ENCODE results near the gene PRR7. TPM values are rescaled to one million over a fixed set of nuclear protein-coding genes. Genes with fewer than 3 reads are reported as not detected.

The PRR7 gene
- total and polyA plus RNA-seq, 2 of the 13 experiments (the other 11 are each of a cell fraction or from before 2014, with no cell fraction given), result 4.8 to 5.0 TPM

DNA sequence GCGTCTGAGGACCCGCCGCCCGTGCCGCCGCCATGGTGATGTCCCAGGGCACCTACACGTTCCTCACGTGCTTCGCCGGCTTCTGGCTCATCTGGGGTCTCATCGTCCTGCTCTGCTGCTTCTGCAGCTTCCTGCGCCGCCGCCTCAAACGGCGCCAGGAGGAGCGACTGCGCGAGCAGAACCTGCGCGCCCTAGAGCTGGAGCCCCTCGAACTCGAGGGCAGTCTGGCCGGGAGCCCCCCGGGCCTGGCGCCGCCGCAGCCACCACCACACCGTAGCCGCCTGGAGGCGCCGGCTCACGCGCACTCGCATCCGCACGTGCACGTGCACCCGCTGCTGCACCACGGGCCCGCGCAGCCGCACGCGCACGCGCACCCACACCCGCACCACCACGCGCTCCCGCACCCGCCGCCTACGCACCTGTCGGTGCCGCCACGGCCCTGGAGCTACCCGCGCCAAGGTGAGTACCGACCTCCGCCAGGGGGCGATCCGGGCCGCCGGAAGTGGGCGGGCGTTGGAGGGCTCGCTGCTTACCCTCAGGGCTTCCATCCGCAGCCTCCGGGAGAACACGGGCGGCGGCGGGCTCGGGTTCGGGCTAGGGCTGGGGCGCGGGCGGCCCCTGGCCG lies 8.5 kb downstream of the PRR7 start (continued):
- TF ChIP-seq ELF1 (CRISPR knock-in tag; IDR thresholded peaks at IDR 0.05) (peak; percentile 70), ERF (CRISPR knock-in tag; IDR thresholded peaks at IDR 0.05) (peak; percentile 70; the same call in 1 of the 2 replicates), JUN (CRISPR knock-in tag; IDR thresholded peaks at IDR 0.05) (0 out of 2 replicates have a peak, but pooled peaks have one; percentile 46), HMGXB3 (CRISPR knock-in tag; IDR thresholded peaks at IDR 0.05; ENCODE audit: borderline replicate concordance) (peak; percentile 52; the same call in 1 of the 2 replicates), ZNF337 (CRISPR knock-in tag; IDR thresholded peaks at IDR 0.05; ENCODE audit: borderline replicate concordance, low read depth) (no peak), STAG1 (CRISPR knock-in tag; IDR thresholded peaks at IDR 0.05) (peak; percentile 47), SMYD3 (CRISPR knock-in tag; IDR thresholded peaks at IDR 0.05) (peak; percentile 67; the same call in 1 of the 2 replicates), KLF11 (CRISPR knock-in tag; IDR thresholded peaks at IDR 0.05) (no peak), REST (IDR thresholded peaks at IDR 0.05; ENCODE audit: borderline replicate concordance in 1 of 2, low read depth in 1 of 2, low read length in 2 of 2) (peak in 1 of 2 experiments; percentile 22; a peak in 1 of 4 replicates), RXRB (CRISPR knock-in tag; IDR thresholded peaks at IDR 0.05; ENCODE audit: borderline replicate concordance) (0 out of 2 replicates have a peak, but pooled peaks have one; percentile 37)
- TF ChIP-seq, protein P1, sequence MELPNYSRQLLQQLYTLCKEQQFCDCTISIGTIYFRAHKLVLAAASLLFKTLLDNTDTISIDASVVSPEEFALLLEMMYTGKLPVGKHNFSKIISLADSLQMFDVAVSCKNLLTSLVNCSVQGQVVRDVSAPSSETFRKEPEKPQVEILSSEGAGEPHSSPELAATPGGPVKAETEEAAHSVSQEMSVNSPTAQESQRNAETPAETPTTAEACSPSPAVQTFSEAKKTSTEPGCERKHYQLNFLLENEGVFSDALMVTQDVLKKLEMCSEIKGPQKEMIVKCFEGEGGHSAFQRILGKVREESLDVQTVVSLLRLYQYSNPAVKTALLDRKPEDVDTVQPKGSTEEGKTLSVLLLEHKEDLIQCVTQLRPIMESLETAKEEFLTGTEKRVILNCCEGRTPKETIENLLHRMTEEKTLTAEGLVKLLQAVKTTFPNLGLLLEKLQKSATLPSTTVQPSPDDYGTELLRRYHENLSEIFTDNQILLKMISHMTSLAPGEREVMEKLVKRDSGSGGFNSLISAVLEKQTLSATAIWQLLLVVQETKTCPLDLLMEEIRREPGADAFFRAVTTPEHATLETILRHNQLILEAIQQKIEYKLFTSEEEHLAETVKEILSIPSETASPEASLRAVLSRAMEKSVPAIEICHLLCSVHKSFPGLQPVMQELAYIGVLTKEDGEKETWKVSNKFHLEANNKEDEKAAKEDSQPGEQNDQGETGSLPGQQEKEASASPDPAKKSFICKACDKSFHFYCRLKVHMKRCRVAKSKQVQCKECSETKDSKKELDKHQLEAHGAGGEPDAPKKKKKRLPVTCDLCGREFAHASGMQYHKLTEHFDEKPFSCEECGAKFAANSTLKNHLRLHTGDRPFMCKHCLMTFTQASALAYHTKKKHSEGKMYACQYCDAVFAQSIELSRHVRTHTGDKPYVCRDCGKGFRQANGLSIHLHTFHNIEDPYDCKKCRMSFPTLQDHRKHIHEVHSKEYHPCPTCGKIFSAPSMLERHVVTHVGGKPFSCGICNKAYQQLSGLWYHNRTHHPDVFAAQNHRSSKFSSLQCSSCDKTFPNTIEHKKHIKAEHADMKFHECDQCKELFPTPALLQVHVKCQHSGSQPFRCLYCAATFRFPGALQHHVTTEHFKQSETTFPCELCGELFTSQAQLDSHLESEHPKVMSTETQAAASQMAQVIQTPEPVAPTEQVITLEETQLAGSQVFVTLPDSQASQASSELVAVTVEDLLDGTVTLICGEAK (IDR thresholded peaks at IDR 0.05), result no peak
- TF ChIP-seq, protein P1 (CRISPR knock-in tag; IDR thresholded peaks at IDR 0.05), result peak; percentile 23; the same call in 1 of the 2 replicates

All from HepG2 (cell line).